Posterior cingulate gyrus (tissue), 11 donors: ENCODE data around the gene HOTAIR.

ENCODE experiments used
- DNase-seq, 10 donors: peaks; one replicate each; pipeline versions ENCODE4 v3.0.0 to v3.0.0-alpha.2; 2020 to 2021; ENCODE audit warnings: mixed read lengths in 3 of 10
- intact Hi-C: fragments of 100-400 bp; cut with DNase I; formaldehyde crosslinking; loops from one replicate; pipeline ENCODE4 v1.15.1; 2023

Gene HOTAIR

GRCh38 chr12:53951577-53952334 is 23.0 kb downstream of the HOTAIR start:
- intact Hi-C loops, result no loop called here
- DNase-seq, result no peak

- intact Hi-C loops, result no loop called here
- DNase-seq, result no peak
These were observed 23.8 kb downstream of the HOTAIR start for GRCh38 chr12:53950789-53951576.

DNA sequence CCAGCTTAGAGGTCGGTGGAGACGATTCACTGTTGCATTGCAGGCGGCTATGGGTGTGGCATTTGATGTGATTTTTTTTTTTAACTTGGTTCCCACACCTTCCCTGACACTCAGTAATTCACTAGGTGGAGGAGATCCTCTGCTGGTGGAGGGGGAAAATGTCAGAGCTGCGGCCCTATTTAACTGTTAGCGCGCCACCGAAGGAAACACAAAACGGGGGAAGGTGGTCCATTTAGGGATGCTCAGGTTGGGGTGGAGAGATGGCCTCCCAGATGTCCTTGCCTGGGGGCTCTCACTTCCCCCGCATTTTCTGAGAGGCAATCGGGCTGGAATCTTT is 24.3 kb downstream of the HOTAIR start:
- DNase-seq, result no peak
- intact Hi-C loops, result no loop called here

- intact Hi-C loops, result no loop called here
- DNase-seq, result no peak
These were observed 24.9 kb downstream of the HOTAIR start for GRCh38 chr12:53949631-53950436.

DNA sequence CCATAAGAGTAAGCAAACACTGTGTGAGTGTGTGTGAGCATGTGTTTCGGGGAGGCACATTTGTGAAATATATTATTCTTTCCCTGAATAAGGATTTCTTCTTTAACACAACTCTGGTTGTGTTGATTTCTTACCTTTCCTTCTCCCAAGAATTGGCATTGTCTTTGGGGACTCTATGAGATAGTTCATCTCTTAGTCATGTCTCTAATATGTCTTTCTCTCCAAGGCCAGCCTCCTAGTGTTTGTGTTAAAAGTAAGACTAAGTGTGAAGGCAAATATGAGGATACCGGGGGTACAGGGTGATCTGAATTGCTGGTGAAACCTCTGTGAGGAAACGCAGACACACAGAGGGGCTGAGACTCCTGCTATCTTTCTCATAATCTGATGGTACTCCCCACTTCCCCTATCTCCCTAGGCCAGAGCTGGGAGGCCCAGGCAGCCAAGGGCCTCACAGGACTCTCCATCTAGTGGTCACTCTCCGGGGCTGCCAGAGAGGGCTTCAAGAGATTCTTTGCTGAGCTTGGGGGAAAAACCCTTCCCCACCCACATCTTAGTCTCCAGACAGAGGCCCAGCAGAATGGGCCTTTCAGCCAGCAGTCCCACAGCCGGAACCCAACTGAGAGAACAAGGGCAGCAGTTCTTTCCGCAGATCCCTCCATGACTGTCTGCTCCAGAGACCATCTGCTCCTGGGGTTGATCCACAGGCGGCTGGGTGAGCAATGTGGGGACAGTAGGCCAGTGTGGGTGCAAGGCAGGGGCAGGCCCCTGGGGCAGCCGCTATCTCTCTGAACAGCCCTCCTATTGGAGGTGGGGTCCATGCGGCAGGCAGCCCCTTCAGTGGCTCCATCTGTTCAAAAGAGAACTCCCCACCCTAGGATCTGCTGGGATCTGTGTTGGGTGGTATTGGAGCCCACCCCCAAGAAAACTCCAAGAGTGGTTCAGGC is 25.8 kb downstream of the HOTAIR start:
- no peak for DNase-seq
- intact Hi-C loops, result no loop called here

- DNase-seq, result no peak
- intact Hi-C loops, result no loop called here
These were observed 27.0 kb downstream of the HOTAIR start for GRCh38 chr12:53947743-53948142.

- no peak for DNase-seq
- intact Hi-C loops, result no loop called here
These were observed 29.6 kb downstream of the HOTAIR start for GRCh38 chr12:53944907-53945847.

- no peak for DNase-seq
- intact Hi-C loops, result no loop called here
These were observed 30.5 kb downstream of the HOTAIR start for GRCh38 chr12:53944209-53944608.

- no peak for DNase-seq
These were observed 32.2 kb downstream of the HOTAIR start for GRCh38 chr12:53942467-53942997.

GRCh38 chr12:53941750-53942149 is 33.0 kb downstream of the HOTAIR start:
- intact Hi-C loops, result no loop called here
- DNase-seq, result no peak

More at GRCh38 chr12:53942467-53942997, 32.2 kb downstream of the HOTAIR start:
- intact Hi-C loops, result no loop called here

GRCh38 chr12:53941187-53941586 is 33.6 kb downstream of the HOTAIR start:
- intact Hi-C loops, result no loop called here
- DNase-seq, result no peak

GRCh38 chr12:53940443-53941014 is 34.2 kb downstream of the HOTAIR start:
- intact Hi-C loops, result no loop called here

DNA sequence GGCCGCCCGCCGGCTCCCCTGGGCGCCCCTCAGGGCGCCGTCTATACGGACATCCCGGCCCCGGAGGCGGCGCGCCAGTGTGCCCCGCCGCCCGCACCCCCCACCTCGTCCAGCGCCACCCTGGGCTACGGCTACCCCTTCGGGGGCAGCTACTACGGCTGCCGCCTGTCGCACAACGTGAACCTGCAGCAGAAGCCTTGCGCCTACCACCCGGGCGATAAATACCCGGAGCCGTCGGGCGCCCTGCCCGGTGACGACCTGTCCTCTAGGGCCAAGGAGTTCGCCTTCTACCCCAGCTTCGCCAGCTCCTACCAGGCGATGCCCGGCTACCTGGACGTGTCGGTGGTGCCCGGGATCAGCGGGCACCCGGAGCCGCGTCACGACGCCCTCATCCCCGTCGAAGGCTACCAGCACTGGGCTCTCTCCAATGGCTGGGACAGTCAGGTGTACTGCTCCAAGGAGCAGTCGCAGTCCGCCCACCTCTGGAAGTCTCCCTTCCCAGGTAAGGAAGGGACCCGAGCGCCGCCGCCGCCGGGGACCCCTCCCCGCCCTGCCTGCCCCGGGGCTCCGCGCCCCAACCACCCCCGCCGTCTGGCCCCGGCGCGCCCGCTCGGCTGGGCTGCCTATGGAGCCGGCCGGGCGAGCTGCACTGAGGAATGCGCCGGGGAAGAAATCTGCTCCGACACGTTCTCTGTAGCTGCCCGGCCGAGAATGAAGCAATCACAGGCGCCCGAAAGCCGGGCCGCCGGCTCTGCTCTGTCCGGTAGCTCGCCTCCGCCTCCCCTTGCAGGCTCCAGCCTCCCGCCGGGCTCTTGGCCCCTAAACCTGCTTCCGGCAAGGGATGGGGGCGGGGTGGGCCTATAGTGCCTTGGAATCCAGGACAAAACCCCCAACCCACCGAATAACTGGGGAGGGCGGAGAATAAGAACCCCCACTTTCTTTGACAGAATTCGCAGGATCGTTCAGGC is 35.3 kb downstream of the HOTAIR start:
- intact Hi-C loops, result no loop called here
- DNase-seq, result no peak

More at GRCh38 chr12:53940443-53941014, 34.2 kb downstream of the HOTAIR start:
- DNase-seq, result no peak

GRCh38 chr12:53938326-53939140 is 36.2 kb downstream of the HOTAIR start, which contains the start of gene HOXC13:
TSS of gene HOXC13 (plus strand) at chr12:53938831. CDS start at chr12:53938907, 76 bp downstream.
- no peak for DNase-seq
- intact Hi-C loops, result no loop called here

GRCh38 chr12:53937596-53938325 is 37.0 kb downstream of the HOTAIR start:
- no peak for DNase-seq
- intact Hi-C loops, result no loop called here

GRCh38 chr12:53937099-53937498 is 37.7 kb downstream of the HOTAIR start:
- DNase-seq, result no peak
- intact Hi-C loops, result no loop called here
